ENCODE data around the gene GRIK2. TPM values are rescaled to one million over a fixed set of nuclear protein-coding genes. Genes with fewer than 3 reads are reported as not detected.

The GRIK2 gene
- polyA plus RNA-seq, 1 of the 3 experiments (the other 2 are of a cell fraction), result 0.30 TPM

DNA sequence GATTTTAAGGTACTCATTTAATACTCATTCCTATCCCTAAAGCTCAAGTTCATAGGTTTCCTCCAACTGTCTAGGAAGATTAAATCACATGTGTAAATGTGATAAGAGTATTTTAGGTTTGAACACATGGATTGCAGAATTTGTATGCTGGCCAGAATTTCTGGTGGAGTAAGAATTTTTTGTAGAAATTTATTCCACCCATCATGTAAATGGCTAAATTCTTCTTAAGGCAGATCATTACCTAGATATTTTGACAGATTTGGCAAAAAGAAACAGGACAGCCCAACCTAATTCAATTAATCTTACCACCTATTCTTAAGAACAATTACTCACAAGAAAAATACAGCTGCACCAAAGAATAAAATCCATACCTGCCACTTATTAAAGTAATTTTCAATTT is 261.6 kb downstream of the GRIK2 start:
- H3K4me3 ChIP-seq (ENCODE audit: low read depth in 2 of 2, low read length in 1 of 2), result no peak overlapping the region
- H3K4me2 ChIP-seq, result no peak overlapping the region
- H3F3A ChIP-seq (replicated peaks; ENCODE audit: insufficient read depth), result no peaks in the 10 kb centered on the region
- H3K9me2 ChIP-seq, result no peaks in the 10 kb centered on the region
- DNase-seq, result no peak
- no peaks in the 10 kb centered on the region for H3K27me3 ChIP-seq (ENCODE audit: insufficient read depth)
- H3K36me3 ChIP-seq (replicated peaks in 1 of 2; ENCODE audit: control insufficient read depth in 1 of 2, insufficient read depth in 2 of 2, low read length in 1 of 2), result no peaks in the 10 kb centered on the region
- H2AFZ ChIP-seq (ENCODE audit: low read depth), result no peak overlapping the region
- no peak overlapping the region for H3K27ac ChIP-seq (ENCODE audit: low read depth in 2 of 2, low read length in 1 of 2)
- TF ChIP-seq, protein P1, sequence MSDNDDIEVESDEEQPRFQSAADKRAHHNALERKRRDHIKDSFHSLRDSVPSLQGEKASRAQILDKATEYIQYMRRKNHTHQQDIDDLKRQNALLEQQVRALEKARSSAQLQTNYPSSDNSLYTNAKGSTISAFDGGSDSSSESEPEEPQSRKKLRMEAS (IDR thresholded peaks at IDR 0.05; ENCODE audit: low read depth), result no peak
- TF ChIP-seq, protein P2, sequence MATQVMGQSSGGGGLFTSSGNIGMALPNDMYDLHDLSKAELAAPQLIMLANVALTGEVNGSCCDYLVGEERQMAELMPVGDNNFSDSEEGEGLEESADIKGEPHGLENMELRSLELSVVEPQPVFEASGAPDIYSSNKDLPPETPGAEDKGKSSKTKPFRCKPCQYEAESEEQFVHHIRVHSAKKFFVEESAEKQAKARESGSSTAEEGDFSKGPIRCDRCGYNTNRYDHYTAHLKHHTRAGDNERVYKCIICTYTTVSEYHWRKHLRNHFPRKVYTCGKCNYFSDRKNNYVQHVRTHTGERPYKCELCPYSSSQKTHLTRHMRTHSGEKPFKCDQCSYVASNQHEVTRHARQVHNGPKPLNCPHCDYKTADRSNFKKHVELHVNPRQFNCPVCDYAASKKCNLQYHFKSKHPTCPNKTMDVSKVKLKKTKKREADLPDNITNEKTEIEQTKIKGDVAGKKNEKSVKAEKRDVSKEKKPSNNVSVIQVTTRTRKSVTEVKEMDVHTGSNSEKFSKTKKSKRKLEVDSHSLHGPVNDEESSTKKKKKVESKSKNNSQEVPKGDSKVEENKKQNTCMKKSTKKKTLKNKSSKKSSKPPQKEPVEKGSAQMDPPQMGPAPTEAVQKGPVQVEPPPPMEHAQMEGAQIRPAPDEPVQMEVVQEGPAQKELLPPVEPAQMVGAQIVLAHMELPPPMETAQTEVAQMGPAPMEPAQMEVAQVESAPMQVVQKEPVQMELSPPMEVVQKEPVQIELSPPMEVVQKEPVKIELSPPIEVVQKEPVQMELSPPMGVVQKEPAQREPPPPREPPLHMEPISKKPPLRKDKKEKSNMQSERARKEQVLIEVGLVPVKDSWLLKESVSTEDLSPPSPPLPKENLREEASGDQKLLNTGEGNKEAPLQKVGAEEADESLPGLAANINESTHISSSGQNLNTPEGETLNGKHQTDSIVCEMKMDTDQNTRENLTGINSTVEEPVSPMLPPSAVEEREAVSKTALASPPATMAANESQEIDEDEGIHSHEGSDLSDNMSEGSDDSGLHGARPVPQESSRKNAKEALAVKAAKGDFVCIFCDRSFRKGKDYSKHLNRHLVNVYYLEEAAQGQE (IDR thresholded peaks at IDR 0.05; ENCODE audit: low read depth, low read length), result no peak
- TF ChIP-seq SMC3 (IDR thresholded peaks at IDR 0.05; ENCODE audit: low read depth, low read length) (no peak), RXRA (IDR thresholded peaks at IDR 0.05; ENCODE audit: borderline replicate concordance, low read depth) (no peak), TAF1 (IDR thresholded peaks at IDR 0.05; ENCODE audit: borderline replicate concordance, low read depth, low read length) (no peak), NRF1 (IDR thresholded peaks at IDR 0.05; ENCODE audit: low read depth, low read length) (no peak), RCOR1 (IDR thresholded peaks at IDR 0.05; ENCODE audit: low read length) (no peak), SIN3A (IDR thresholded peaks at IDR 0.05; ENCODE audit: borderline replicate concordance, low read depth, low read length) (no peak)
- TF ChIP-seq, protein P3, sequence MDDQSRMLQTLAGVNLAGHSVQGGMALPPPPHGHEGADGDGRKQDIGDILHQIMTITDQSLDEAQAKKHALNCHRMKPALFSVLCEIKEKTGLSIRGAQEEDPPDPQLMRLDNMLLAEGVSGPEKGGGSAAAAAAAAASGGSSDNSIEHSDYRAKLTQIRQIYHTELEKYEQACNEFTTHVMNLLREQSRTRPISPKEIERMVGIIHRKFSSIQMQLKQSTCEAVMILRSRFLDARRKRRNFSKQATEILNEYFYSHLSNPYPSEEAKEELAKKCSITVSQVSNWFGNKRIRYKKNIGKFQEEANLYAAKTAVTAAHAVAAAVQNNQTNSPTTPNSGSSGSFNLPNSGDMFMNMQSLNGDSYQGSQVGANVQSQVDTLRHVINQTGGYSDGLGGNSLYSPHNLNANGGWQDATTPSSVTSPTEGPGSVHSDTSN (IDR thresholded peaks at IDR 0.05), result no peak
- no peaks in the 10 kb centered on the region for H3K79me2 ChIP-seq (ENCODE audit: insufficient read depth)
- no peak overlapping the region for H3K9ac ChIP-seq
- no peaks in the 10 kb centered on the region for H4K20me1 ChIP-seq (ENCODE audit: insufficient read depth)
- H3K9me3 ChIP-seq, result no peaks in the 10 kb centered on the region
- POLR2A ChIA-PET, result no interaction called here
- CTCF ChIA-PET, result no interaction called here
- no peaks in the 10 kb centered on the region for H3K4me1 ChIP-seq (ENCODE audit: control insufficient read depth in 1 of 2, insufficient read depth in 2 of 2, low read depth in 1 of 2, low read length in 1 of 2)

DNA sequence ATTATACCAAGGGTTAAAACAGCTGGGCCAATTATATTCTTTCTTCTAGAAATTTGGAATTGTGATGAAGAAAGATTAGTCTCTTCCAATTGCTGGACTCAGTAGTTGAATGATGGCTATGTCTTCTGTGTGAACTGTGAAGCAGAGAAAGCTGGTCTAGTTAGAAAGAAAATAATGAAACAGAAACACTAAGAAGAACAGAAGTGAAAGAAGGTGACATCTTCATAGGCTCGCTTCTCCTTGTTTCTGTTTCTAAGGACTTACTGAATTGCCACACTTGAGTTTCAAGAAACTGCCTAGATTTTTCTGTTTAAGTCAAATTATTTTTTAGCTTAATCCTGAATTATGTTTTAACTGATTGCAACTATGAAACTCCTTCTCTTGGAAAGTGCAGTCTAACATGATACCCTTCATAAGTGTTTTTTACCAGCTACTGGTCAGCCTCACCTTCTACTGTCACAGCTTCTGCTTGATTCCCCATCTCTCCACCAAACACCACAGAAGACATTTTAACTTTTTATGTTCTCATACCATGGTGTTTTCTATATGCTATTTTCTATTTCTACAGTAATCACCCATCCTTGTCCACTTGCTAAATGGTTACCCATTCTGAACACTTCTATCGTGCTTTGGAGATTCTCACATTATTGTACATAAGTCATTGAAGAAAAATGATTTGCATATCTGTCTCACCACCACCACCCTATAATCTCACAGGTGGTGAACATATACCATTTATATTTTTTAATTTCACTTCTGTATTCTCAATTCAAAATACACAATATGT is 268.8 kb downstream of the GRIK2 start:
- Histone ChIP-seq H4K20me1 (ENCODE audit: insufficient read depth) (no peaks in the 10 kb centered on the region), H3K4me2 (no peak overlapping the region), H3K9me2 (no peaks in the 10 kb centered on the region), H3K27me3 (ENCODE audit: insufficient read depth) (no peaks in the 10 kb centered on the region), H3K9ac (no peak overlapping the region), H3K79me2 (ENCODE audit: insufficient read depth) (no peaks in the 10 kb centered on the region), H3K4me1 (ENCODE audit: control insufficient read depth in 1 of 2, insufficient read depth in 2 of 2, low read depth in 1 of 2, low read length in 1 of 2) (no peaks in the 10 kb centered on the region), H3F3A (replicated peaks; ENCODE audit: insufficient read depth) (no peaks in the 10 kb centered on the region), H3K4me3 (ENCODE audit: low read depth in 2 of 2, low read length in 1 of 2) (no peak overlapping the region), H2AFZ (ENCODE audit: low read depth) (no peak overlapping the region), H3K9me3 (no peaks in the 10 kb centered on the region), H3K27ac (ENCODE audit: low read depth in 2 of 2, low read length in 1 of 2) (no peak overlapping the region), H3K36me3 (replicated peaks in 1 of 2; ENCODE audit: control insufficient read depth in 1 of 2, insufficient read depth in 2 of 2, low read length in 1 of 2) (no peaks in the 10 kb centered on the region)
- POLR2A ChIA-PET, result no interaction called here
- CTCF ChIA-PET, result no interaction called here
- TF ChIP-seq RXRA (IDR thresholded peaks at IDR 0.05; ENCODE audit: borderline replicate concordance, low read depth) (no peak), CHD2 (IDR thresholded peaks at IDR 0.05; ENCODE audit: low read length, partially characterized antibody) (no peak), RAD21 (IDR thresholded peaks at IDR 0.05; ENCODE audit: low read length) (no peak), JUND (IDR thresholded peaks at IDR 0.05) (no peak), EP300 (IDR thresholded peaks at IDR 0.05; ENCODE audit: borderline replicate concordance in 1 of 2, low read depth in 1 of 2, low read length in 1 of 2) (no peak)
- TF ChIP-seq, protein P4, sequence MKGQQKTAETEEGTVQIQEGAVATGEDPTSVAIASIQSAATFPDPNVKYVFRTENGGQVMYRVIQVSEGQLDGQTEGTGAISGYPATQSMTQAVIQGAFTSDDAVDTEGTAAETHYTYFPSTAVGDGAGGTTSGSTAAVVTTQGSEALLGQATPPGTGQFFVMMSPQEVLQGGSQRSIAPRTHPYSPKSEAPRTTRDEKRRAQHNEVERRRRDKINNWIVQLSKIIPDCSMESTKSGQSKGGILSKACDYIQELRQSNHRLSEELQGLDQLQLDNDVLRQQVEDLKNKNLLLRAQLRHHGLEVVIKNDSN (IDR thresholded peaks at IDR 0.05; ENCODE audit: borderline replicate concordance, low read depth), result no peak
- TF ChIP-seq, protein P5, sequence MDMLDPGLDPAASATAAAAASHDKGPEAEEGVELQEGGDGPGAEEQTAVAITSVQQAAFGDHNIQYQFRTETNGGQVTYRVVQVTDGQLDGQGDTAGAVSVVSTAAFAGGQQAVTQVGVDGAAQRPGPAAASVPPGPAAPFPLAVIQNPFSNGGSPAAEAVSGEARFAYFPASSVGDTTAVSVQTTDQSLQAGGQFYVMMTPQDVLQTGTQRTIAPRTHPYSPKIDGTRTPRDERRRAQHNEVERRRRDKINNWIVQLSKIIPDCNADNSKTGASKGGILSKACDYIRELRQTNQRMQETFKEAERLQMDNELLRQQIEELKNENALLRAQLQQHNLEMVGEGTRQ (IDR thresholded peaks at IDR 0.05; ENCODE audit: borderline replicate concordance, low read depth, low read length), result no peak
- TF ChIP-seq, protein P2 (IDR thresholded peaks at IDR 0.05; ENCODE audit: low read depth, low read length), result no peak
- 66% methylated on average over 2 of the region's 2 CpGs for WGBS (ENCODE audit: low lambda C conversion rate)
- no peak for DNase-seq
